Right atrium auricular region (tissue), 2 donors: ENCODE measurements around the gene AIFM2. TPM values are rescaled to one million over a fixed set of nuclear protein-coding genes. Genes with fewer than 3 reads are reported as not detected.
A peak's percentile ranks its signal among the peaks of the same experiment; 100 is the strongest.
"Not testable (repeated sequence)": the region's sequence is repeated elsewhere in the genome, so short reads cannot be mapped to it uniquely, and the experiment has no call there.

Source experiments
- DNase-seq: peaks from one replicate; pipeline ENCODE4 v3.0.0-alpha.2; 2019; ENCODE audit warnings: low spot score
- H3K27ac ChIP-seq, 2 donors: fragments of 200-600 bp; sonication (generic); 1 replicate in 1 of 2; 2 replicates in 1 of 2; pipeline ENCODE4 v1.5.1; 2016 to 2019
- H3K27me3 ChIP-seq, 2 donors: fragments of 200-600 bp; sonication (generic); one replicate each; pipeline versions ENCODE4 v1.5.1 to v1.6.0; 2017 to 2019
- H3K36me3 ChIP-seq: fragments of 200-600 bp; sonication (generic); one replicate; pipeline ENCODE4 v1.5.1; 2016
- H3K4me1 ChIP-seq, 2 donors: fragments of 200-600 bp; sonication (generic); one replicate each; pipeline versions ENCODE4 v1.5.1 to v1.6.0; 2017 to 2019
- H3K4me3 ChIP-seq, 2 donors: fragments of 200-600 bp; sonication (generic); 1 replicate in 1 of 2; 2 replicates in 1 of 2; pipeline ENCODE4 v1.5.1; 2017 to 2019; ENCODE audit warnings: mild to moderate bottlenecking in 1 of 2, moderate library complexity in 1 of 2
- H3K9me3 ChIP-seq, 2 donors: fragments of 200-600 bp; sonication (generic); one replicate each; pipeline ENCODE4 v1.5.1; 2019
- total RNA-seq, 2 donors: library from RNA; depleted of rRNA; stranded (reverse); fragments of >200 nt; gene quantifications; one replicate each; pipeline ENCODE4 v1.1.0, GENCODE V29; 2016
- TF ChIP-seq, protein P1 (sequence below), 2 donors: fragments of 200-600 bp; sonication (generic); IDR thresholded peaks; one replicate each; pipeline ENCODE4 v1.5.1; 2019; ENCODE audit warnings: antibody characterized with exemption in 2 of 2

The AIFM2 gene
- total RNA-seq, 2 donors from 2014 or later = 6.2 to 12.0 TPM

DNA sequence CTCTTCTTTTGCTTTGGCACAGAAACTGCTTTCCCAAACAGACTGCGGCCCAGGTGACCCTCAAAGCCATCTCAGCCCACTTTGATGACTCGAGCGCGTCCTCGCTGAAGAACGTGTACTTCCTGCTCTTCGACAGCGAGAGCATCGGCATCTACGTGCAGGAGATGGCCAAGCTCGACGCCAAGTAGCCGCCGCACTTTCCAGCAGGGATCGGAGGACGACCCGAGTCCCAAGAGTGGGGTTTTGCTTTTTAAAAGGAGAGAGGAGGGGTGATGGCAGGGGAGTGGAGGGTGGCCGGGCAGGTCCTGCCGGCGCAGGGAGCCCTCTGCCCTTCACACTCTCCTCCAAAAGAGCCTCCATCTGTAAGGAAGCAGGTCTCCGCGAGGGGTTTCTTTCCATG is 21.1 kb downstream of the AIFM2 start:
- H3K4me3 ChIP-seq = no peak overlapping the region
- H3K9me3 ChIP-seq = no peaks in the 10 kb centered on the region
- peaks cover 55% of the 10 kb centered on the region for H3K36me3 ChIP-seq
- no peaks in the 10 kb centered on the region for H3K27me3 ChIP-seq
- H3K4me1 ChIP-seq = no peaks in the 10 kb centered on the region
- TF ChIP-seq, protein P1, sequence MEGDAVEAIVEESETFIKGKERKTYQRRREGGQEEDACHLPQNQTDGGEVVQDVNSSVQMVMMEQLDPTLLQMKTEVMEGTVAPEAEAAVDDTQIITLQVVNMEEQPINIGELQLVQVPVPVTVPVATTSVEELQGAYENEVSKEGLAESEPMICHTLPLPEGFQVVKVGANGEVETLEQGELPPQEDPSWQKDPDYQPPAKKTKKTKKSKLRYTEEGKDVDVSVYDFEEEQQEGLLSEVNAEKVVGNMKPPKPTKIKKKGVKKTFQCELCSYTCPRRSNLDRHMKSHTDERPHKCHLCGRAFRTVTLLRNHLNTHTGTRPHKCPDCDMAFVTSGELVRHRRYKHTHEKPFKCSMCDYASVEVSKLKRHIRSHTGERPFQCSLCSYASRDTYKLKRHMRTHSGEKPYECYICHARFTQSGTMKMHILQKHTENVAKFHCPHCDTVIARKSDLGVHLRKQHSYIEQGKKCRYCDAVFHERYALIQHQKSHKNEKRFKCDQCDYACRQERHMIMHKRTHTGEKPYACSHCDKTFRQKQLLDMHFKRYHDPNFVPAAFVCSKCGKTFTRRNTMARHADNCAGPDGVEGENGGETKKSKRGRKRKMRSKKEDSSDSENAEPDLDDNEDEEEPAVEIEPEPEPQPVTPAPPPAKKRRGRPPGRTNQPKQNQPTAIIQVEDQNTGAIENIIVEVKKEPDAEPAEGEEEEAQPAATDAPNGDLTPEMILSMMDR (IDR thresholded peaks at IDR 0.05) = no peak
- DNase-seq = no peak
- H3K27ac ChIP-seq = no peak overlapping the region

DNA sequence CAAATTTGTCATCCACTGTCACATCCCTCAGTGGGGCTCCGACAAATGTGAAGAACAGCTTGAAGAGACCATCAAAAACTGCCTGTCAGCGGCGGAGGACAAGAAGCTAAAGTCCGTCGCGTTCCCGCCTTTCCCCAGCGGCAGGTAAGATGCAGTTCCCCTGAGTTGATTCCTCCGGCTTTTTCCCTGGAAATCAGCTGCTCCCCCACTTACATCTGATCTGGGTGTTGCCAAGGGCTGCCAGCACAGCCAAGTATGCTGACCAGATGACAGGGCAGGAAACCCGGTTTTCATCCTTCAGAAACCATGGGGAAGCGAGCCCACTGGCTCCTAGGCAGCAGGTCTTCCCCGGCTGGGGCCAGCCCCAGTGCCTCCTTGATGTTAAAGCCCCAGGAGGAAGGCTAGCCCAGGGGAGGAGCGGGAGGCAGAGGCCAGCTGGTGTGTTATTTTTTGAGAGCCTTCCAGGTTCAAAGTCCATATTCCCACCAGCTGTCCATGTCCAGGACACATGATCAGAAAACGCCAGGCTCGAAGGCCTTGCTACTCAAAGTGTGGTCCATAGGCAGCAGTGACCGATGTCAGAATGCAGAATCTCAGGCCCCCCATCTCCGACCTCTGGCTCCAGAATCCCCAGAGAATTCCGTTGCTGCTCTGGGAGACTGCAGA is 23.4 kb downstream of the AIFM2 start:
- no peaks in the 10 kb centered on the region for H3K27me3 ChIP-seq
- no peak overlapping the region for H3K4me3 ChIP-seq
- H3K36me3 ChIP-seq = peaks cover 44% of the 10 kb centered on the region
- no peaks in the 10 kb centered on the region for H3K9me3 ChIP-seq
- TF ChIP-seq, protein P1 (IDR thresholded peaks at IDR 0.05) = no peak
- no peaks in the 10 kb centered on the region for H3K4me1 ChIP-seq
- DNase-seq = no peak
- no peak overlapping the region for H3K27ac ChIP-seq

DNA sequence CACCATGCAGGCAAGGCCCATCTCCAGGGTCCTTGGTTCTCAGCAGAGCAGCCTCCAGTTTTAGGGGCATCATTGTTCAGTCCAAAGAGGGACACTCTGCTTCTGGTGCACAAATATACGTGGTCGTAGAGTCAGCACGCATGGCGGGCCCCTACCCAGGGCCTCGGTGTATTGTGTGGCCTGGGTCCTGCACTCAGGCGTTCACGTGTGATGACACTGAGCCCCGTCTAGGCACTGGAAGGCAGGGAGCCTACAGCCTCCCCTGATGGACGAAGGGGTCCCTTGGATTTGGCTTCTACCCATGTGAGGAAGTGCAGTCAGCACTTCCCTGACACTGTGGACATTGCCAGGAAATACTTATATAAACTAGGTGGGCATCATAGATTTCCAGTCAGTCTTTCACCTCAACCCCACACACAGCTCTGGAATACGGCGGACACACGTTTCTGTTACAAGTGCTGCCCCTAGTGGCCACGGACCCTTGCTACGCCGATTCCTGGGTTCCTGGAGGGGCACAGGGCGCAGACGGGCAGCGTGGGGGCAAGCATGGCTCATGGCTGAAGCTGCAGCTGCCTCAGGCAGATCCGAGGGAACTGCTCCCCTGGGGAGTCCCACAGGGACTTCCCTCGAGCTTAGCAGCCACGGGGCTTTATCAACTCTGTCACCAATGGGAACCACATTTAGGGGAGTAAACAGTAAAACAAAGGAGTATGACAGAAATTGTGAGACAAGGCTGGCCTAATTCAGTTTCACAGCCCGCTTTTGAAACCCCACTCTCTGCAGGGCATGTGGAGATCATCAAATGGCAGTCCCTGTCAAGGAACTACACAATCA is 25.4 kb downstream of the AIFM2 start:
- peaks cover 25% of the 10 kb centered on the region for H3K36me3 ChIP-seq
- no peak overlapping the region for H3K4me3 ChIP-seq
- H3K9me3 ChIP-seq = no peaks in the 10 kb centered on the region
- DNase-seq = no peak
- no peaks in the 10 kb centered on the region for H3K4me1 ChIP-seq
- H3K27ac ChIP-seq = no peak overlapping the region
- TF ChIP-seq, protein P1 (IDR thresholded peaks at IDR 0.05) = peak; percentile 16 to 51
- H3K27me3 ChIP-seq = no peaks in the 10 kb centered on the region

DNA sequence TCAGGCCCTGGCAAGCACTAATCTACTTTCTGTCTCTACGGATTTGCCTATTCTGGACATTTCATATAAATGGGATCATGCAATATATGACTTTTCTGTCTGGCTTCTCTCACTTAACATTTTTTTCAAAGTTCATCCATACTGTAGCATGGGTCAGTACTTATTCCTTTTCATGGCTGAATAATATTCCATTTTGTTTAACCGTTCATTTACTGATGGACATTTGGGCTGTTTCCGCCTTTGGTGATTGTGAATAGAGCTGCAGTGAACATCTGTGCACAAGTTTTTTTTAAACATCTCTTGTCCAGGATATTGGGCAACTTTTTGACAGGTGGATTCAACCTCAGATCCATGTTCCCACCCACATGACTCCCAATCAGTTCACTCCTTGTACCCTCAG is 31.0 kb downstream of the AIFM2 start:
- H3K4me3 ChIP-seq = no peak overlapping the region
- H3K36me3 ChIP-seq = peaks cover 12% of the 10 kb centered on the region
- no peak overlapping the region for H3K27ac ChIP-seq
- no peaks in the 10 kb centered on the region for H3K9me3 ChIP-seq
- no peaks in the 10 kb centered on the region for H3K27me3 ChIP-seq
- TF ChIP-seq, protein P1 (IDR thresholded peaks at IDR 0.05) = no peak
- no peaks in the 10 kb centered on the region for H3K4me1 ChIP-seq
- no peak for DNase-seq

DNA sequence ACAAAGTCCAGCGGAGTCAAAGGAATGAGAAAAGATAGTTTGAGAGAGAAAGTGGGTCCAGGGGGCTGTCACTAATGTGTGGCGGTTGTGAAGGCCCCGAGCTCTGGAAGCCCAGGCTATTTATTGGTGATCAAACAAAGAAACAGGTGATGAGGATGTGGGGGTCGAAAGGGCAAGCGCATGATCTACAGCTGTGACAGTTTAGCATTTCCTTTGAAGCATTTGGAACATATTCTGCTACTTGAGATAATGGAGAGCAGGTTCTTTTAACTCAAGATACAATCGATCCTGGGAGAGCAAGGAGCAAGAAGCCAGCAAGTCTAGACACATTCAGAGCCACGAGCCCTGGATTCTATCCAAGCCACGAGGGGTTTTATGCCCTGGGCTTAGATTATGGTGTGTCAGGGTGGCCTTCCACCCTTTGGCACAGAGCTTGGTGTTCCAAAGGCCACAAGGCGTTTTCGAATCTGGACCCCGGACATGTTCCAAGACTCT is 31.5 kb downstream of the AIFM2 start:
- H3K27ac ChIP-seq, H3K9me3 ChIP-seq, DNase-seq, H3K4me1 ChIP-seq, H3K4me3 ChIP-seq, H3K27me3 ChIP-seq: not testable (repeated sequence)
- peaks cover 13% of the 10 kb centered on the region for H3K36me3 ChIP-seq

DNA sequence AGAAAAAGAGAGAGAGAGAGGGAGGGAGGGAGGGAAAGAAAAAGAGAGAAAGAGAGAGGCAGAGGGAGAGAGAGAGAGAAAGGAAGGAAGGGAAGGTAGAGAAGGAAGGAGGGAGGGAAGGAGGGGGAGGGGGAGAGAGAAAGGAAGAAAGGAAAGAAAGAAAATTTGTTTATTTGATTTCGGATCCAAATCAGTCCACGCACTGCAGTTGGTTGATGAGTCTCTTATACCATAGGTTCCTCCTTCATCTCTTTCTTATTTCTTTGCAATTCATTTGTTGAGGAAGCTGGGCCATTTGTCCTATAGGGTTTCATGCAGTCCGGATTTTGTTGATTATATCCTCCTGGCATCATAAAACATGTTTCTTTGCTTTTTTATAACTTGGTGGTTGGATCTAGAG is 34.4 kb downstream of the AIFM2 start:
- no peak overlapping the region for H3K27ac ChIP-seq
- no peaks in the 10 kb centered on the region for H3K9me3 ChIP-seq
- H3K27me3 ChIP-seq = no peaks in the 10 kb centered on the region
- H3K4me3 ChIP-seq = no peak overlapping the region
- TF ChIP-seq, protein P1 (IDR thresholded peaks at IDR 0.05) = no peak
- H3K36me3 ChIP-seq = peaks cover 19% of the 10 kb centered on the region
- H3K4me1 ChIP-seq = no peaks in the 10 kb centered on the region
- no peak for DNase-seq
